Cardiac atrium fibroblast (primary cell): ENCODE measurements around the gene WDR4. TPM values are rescaled to one million over a fixed set of nuclear protein-coding genes. Genes with fewer than 3 reads are reported as not detected.

ENCODE experiments used
- total RNA-seq: library from RNA; depleted of rRNA; stranded (reverse); fragments of >200 nt; gene quantifications from 2 replicates; pipeline ENCODE4 v1.2.3, GENCODE V29; 2015

Gene WDR4, protein sequence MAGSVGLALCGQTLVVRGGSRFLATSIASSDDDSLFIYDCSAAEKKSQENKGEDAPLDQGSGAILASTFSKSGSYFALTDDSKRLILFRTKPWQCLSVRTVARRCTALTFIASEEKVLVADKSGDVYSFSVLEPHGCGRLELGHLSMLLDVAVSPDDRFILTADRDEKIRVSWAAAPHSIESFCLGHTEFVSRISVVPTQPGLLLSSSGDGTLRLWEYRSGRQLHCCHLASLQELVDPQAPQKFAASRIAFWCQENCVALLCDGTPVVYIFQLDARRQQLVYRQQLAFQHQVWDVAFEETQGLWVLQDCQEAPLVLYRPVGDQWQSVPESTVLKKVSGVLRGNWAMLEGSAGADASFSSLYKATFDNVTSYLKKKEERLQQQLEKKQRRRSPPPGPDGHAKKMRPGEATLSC
- total RNA-seq, result 6.0 and 12.1 TPM in 2 replicates

DNA sequence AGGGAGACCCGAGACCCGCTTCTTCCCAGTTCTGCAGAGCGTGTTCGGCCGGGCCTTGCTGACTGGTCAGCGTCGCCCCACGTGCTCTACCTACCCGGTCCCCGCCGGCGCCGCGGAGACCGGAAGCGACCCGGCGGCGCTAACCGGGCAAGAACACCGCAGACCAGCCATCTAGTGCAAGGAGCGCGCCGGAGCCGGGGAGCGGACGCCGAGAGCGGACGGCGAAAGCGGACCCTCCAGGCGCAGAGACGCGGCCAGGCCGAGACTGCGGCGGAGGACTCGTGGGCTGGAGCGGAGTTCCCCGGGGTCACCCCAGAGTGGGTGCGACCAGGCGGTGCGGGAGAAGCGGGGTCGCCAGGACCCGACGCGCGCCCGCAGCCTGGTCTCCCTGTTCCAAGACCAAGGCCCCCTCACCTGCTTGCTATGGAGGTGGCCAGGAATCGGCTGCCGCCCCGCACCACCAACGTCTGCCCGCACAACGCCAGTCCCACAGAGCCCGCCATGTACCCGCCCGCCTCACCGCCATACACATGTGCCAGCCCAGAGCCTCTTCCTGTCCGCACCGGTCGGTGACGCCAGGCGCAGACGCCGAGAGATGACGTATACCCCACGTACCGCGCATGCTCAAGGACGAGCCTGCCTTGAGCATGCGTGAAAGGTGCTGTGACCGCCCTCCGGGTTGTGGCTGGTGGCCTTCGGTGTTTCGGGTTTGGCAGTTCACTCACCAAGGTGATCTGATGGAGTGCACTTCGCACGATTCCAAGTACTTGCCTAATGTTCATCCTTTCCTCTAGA is at the start of gene WDR4:
WDR4 (minus strand) TSS at position 547 of the 795 bp plus-strand sequence; CDS start at position 503, 44 bp downstream.

DNA sequence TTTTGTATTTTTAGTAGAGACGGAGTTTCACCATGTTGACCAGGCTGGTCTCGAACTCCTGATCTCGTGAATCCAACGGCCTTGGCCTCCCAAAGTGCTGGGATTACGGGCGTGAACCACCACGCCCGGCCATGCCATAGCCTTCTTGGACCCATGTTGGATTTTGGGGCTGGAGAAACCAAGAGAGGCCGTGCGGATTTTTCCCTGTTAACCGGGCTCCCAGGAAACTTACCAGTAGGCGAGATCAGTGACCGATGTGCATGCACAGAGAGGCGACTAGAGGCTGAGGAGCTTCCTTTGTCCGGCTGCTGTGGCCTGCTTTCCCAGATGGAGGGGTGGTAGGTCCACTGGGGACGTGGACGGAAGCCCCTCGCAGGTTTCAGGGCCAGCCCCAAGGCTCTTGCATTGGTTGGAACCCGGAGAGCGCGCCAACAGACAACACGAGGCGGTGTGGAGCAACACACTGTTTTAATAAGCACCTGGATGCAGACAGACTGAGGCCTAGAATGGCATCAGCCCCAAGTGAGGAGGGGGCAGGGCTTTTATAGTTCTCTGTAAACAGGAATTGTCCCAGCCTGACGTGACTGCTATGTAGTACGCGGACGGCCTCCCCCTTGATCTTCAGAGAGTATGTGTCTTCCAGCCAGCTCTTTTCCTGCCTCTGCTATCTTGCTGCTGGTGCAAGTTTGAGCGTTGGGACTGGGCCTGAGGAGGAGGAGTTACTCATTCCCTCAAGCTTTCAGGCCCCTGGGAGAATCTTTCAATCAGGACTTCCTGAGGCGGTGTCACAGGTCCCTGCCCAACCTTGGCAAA is 46.0 kb upstream of the WDR4 start, which contains the start of gene ERVH48-1:
ERVH48-1 (minus strand) TSS at position 517 of the 813 bp plus-strand sequence. CDS start 6,624 bp downstream, outside the sequence.

DNA sequence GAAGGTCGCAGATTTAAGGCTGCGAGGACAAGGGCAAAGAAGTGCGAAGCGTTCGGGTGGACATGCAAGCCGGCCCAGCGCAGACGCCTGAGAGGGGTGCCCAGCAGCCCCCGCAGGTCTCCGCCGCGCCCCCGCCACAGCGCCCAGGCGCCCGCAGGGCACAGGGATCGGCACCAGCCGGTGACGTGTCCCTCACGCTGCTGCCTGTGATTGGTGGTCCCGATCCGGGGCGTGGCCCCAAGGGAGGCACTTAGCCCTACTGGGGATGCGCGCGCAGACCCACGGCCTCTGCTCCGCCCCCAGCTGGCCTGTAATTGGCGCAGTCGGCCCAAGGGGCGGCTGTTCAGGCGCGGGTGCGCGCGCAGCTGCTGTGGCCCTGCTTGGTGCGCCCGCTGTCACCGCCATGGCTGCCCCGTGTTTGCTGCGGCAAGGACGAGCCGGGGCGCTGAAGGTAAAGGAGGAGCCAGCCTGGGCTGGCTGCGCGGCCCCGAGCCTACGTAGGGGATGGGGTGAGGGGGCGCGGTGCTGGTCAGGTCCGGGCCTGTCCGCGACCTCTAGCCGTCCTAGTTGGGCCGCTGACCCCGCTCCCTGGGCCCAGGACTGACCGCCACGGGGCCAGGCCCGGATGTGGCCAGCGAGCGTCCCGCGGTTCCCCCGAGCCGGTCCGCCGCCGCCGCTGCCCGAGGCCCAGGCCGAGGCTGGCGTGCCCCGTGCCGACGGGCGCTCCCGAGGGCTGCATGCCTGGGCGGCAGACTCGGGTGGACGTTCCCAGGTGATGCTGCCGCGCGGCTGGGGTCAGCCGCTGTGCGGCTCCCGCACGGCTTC is 13.8 kb upstream of the WDR4 start, which contains the start of gene NDUFV3:
NDUFV3 (plus strand) TSS at position 379 of the 825 bp plus-strand sequence; CDS start at position 404, 25 bp downstream.

Other genes starting within 250 kb of the WDR4 start
- gene PDE9A, start 225.9 kb downstream of the WDR4 start, total RNA-seq, result 0.16 and 3.2 TPM in 2 replicates
- gene NDUFV3, start 13.8 kb upstream of the WDR4 start, total RNA-seq, result 53.9 and 55.2 TPM in 2 replicates
- gene ERVH48-1, start 46.1 kb upstream of the WDR4 start, total RNA-seq, result not detected in 2 replicates
- gene PKNOX1, start 95.0 kb upstream of the WDR4 start, total RNA-seq, result 6.7 and 9.6 TPM in 2 replicates
- 36.9 and 47.5 TPM in 2 replicates for gene CBS, start 196.3 kb upstream of the WDR4 start, total RNA-seq
- gene U2AF1, start 228.0 kb upstream of the WDR4 start, total RNA-seq, result 11.5 and 21.5 TPM in 2 replicates